ENCODE measurements around the gene FYN. TPM values are rescaled to one million over a fixed set of nuclear protein-coding genes. Genes with fewer than 3 reads are reported as not detected.

The FYN gene
- total and polyA plus RNA-seq, 10 of the 15 experiments (the other 5 are each of a cell fraction or from before 2014, with no cell fraction given): 51.4 to 247 (median 138) TPM

- TF ChIP-seq FOS (IDR thresholded peaks at IDR 0.05; ENCODE audit: borderline replicate concordance, extremely low read depth, insufficient read length): no peak
- TF ChIP-seq, protein P1, sequence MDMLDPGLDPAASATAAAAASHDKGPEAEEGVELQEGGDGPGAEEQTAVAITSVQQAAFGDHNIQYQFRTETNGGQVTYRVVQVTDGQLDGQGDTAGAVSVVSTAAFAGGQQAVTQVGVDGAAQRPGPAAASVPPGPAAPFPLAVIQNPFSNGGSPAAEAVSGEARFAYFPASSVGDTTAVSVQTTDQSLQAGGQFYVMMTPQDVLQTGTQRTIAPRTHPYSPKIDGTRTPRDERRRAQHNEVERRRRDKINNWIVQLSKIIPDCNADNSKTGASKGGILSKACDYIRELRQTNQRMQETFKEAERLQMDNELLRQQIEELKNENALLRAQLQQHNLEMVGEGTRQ (IDR thresholded peaks at IDR 0.05; ENCODE audit: borderline replicate concordance, low read depth, low read length): no peak
- TF ChIP-seq CREM (IDR thresholded peaks at IDR 0.05; ENCODE audit: low read depth): no peak
- TF ChIP-seq HDGF (IDR thresholded peaks at IDR 0.05): no peak
- TF ChIP-seq SUZ12 (IDR thresholded peaks at IDR 0.05; ENCODE audit: unreplicated experiment): no peak
- TF ChIP-seq NR2C1 (IDR thresholded peaks at IDR 0.05): no peak
- TF ChIP-seq JUNB (IDR thresholded peaks at IDR 0.05): no peak
- TF ChIP-seq ZNF207 (IDR thresholded peaks at IDR 0.05; ENCODE audit: borderline replicate concordance): no peak
- TF ChIP-seq ZNF622 (IDR thresholded peaks at IDR 0.05): no peak
- no peak for TF ChIP-seq SIX5 (IDR thresholded peaks at IDR 0.05; ENCODE audit: low read depth, low read length, severe bottlenecking)
- TF ChIP-seq POU2F2 (IDR thresholded peaks at IDR 0.05; ENCODE audit: borderline replicate concordance, low read depth, low read length): no peak
- in situ Hi-C loops (cut with MboI): loop anchor here (25.0 kb wide), 1 partner anchor 1901 kb away; no protein-coding TSS in a partner anchor
- H3K4me1 ChIP-seq (ENCODE audit: control insufficient read depth, insufficient read depth, low read length): peaks cover 78% of the 10 kb centered on the region
- POLR2A ChIA-PET: interaction anchor here (0.7 to 1.4 kb wide), 3 partner anchors 19 to 29 kb away, joined by 3 read pairs; no protein-coding TSS in a partner anchor
- peaks cover 12 to 36% of the 10 kb centered on the region in 2 experiments for H3K36me3 ChIP-seq (ENCODE audit: control insufficient read depth in 2 of 2, insufficient read depth in 2 of 2, low read length in 1 of 2)
- H3K4me2 ChIP-seq (ENCODE audit: control insufficient read depth, insufficient read depth): no peak overlapping the region
- FAIRE-seq: no peak
- 0 out of 2 replicates have a peak overlapping the region, but pooled peaks have one; percentile 6 for H3K27ac ChIP-seq (ENCODE audit: control insufficient read depth, insufficient read depth)
- no peak overlapping the region for H2AFZ ChIP-seq (ENCODE audit: control insufficient read depth, low read depth, low read length)
- BruUV-seq (replicated peaks): no TSS peak
- 58% methylated on average over 4 of the region's 4 CpGs for WGBS (ENCODE audit: insufficient coverage, insufficient replicate concordance, low lambda C conversion rate, missing lambda C conversion rate)
- no peaks in the 10 kb centered on the region for H3K27me3 ChIP-seq (replicated peaks in 1 of 2; ENCODE audit: control insufficient read depth in 2 of 2, insufficient read depth in 2 of 2, low read length in 1 of 2)
- H3K9me3 ChIP-seq (replicated peaks; ENCODE audit: control insufficient read depth, insufficient read depth, low read length): peaks cover 21% of the 10 kb centered on the region; the same call in 2 of the 3 replicates
- SMC1A ChIA-PET (ENCODE audit: uncharacterized antibody, unreplicated experiment): interaction anchor here (0.6 to 16.1 kb wide), 10 partner anchors 12 to 228 kb away, joined by 3 to 181 read pairs (median 6); no protein-coding TSS in a partner anchor
- intact Hi-C loops (cut with micrococcal nuclease; ENCODE audit: unreplicated experiment): no loop called here
- ATAC-seq: no peak
- DNase-seq (ENCODE audit: low read depth, low spot score): no peak
- H3K4me3 ChIP-seq: no peak overlapping the region
- no peak overlapping the region for H3K9ac ChIP-seq (ENCODE audit: control insufficient read depth, insufficient read depth, low read length)
- peaks cover 53% of the 10 kb centered on the region for H3K79me2 ChIP-seq (ENCODE audit: control insufficient read depth, insufficient read depth, low read length)
- H4K20me1 ChIP-seq (ENCODE audit: control insufficient read depth, insufficient read depth): no peaks in the 10 kb centered on the region
- RAD21 ChIA-PET (ENCODE audit: unreplicated experiment): interaction anchor here (0.8 to 2.6 kb wide), 8 partner anchors 10 to 97 kb away, joined by 3 to 20 read pairs (median 4); no protein-coding TSS in a partner anchor
- CTCF ChIA-PET: interaction anchor here (0.6 to 4.8 kb wide), 7 partner anchors 10 to 477 kb away, joined by 3 to 26 read pairs (median 5); a partner anchor contains a TSS
Observed at GRCh38 chr6:111736005-111736608, 137.1 kb downstream of the FYN start.
